GM21390 (cell line): ENCODE data around the gene SDK1.

Source experiments
- ATAC-seq: cut with Tn5 transposase; IDR thresholded peaks from one replicate; pipeline ENCODE4 v1.9.1; 2021; ENCODE audit not compliant: unreplicated experiment

The SDK1 gene

GRCh38 chr7:3455806-3456595, 154.9 kb downstream of the SDK1 start:
- no peak for ATAC-seq

- ATAC-seq = no peak
These were observed 158.1 kb downstream of the SDK1 start for GRCh38 chr7:3459111-3459510.

GRCh38 chr7:3461923-3462322, 160.9 kb downstream of the SDK1 start:
- no peak for ATAC-seq

- no peak for ATAC-seq
These were observed 162.6 kb downstream of the SDK1 start for GRCh38 chr7:3463696-3464095.

- no peak for ATAC-seq
These were observed 164.0 kb downstream of the SDK1 start for GRCh38 chr7:3464900-3465622.

GRCh38 chr7:3466261-3466660, 165.2 kb downstream of the SDK1 start:
- no peak for ATAC-seq

GRCh38 chr7:3469641-3470040, 168.6 kb downstream of the SDK1 start:
- ATAC-seq = no peak

- no peak for ATAC-seq
These were observed 179.1 kb downstream of the SDK1 start for GRCh38 chr7:3480197-3480596.

- no peak for ATAC-seq
These were observed 180.4 kb downstream of the SDK1 start for GRCh38 chr7:3481435-3481834.

GRCh38 chr7:3482147-3482921, 181.3 kb downstream of the SDK1 start:
- ATAC-seq = no peak

GRCh38 chr7:3486841-3487240, 185.8 kb downstream of the SDK1 start:
- no peak for ATAC-seq

- ATAC-seq = no peak
These were observed 187.8 kb downstream of the SDK1 start for GRCh38 chr7:3488829-3489228.

- no peak for ATAC-seq
These were observed 192.4 kb downstream of the SDK1 start for GRCh38 chr7:3493499-3493898.

- no peak for ATAC-seq
These were observed 193.9 kb downstream of the SDK1 start for GRCh38 chr7:3494947-3495346.

- no peak for ATAC-seq
These were observed 194.5 kb downstream of the SDK1 start for GRCh38 chr7:3495530-3495929.

- ATAC-seq = no peak
These were observed 194.9 kb downstream of the SDK1 start for GRCh38 chr7:3495954-3496353.

GRCh38 chr7:3497796-3498195, 196.7 kb downstream of the SDK1 start:
- ATAC-seq = no peak

GRCh38 chr7:3501671-3502070, 200.6 kb downstream of the SDK1 start:
- no peak for ATAC-seq

- no peak for ATAC-seq
These were observed 203.3 kb downstream of the SDK1 start for GRCh38 chr7:3504384-3504783.

- no peak for ATAC-seq
These were observed 209.3 kb downstream of the SDK1 start for GRCh38 chr7:3510101-3511020.

- no peak for ATAC-seq
These were observed 216.3 kb downstream of the SDK1 start for GRCh38 chr7:3517344-3517743.
